ENCODE results near the gene CELSR1.

GRCh38 chr22:46370584-46371291, 166.7 kb downstream of the CELSR1 start:
- TF ChIP-seq POLR2A (IDR thresholded peaks at IDR 0.05; ENCODE audit: low read length), result no peak
- TF ChIP-seq GATA1 (IDR thresholded peaks at IDR 0.05; ENCODE audit: low read depth, low read length), result no peak

Measured in erythroblast (primary cell).